Measurements from ENCODE around the gene OPRM1. TPM values are rescaled to one million over a fixed set of nuclear protein-coding genes. Genes with fewer than 3 reads are reported as not detected.

OPRM1 gene
- total and polyA plus RNA-seq, 2 of the 8 experiments (the other 6 are each of a cell fraction or from before 2014, with no cell fraction given) = not detected

GRCh38 chr6:154230910-154231595 lies 192.0 kb downstream of the OPRM1 start:
- Histone ChIP-seq H3K27ac (ENCODE audit: low read depth, low read length) (no peak overlapping the region), H2BK5ac (ENCODE audit: low read depth, low read length) (no peak overlapping the region), H4K8ac (ENCODE audit: extremely low read depth, insufficient read depth, low read length) (no peak overlapping the region), H3K9ac (replicated peaks in 1 of 4; ENCODE audit: extremely low read depth in 1 of 4, low read depth in 3 of 4, low read length in 3 of 4) (no peak overlapping the region), H3K14ac (ENCODE audit: insufficient read length) (no peak overlapping the region), H3K4me1 (replicated peaks in 1 of 4; ENCODE audit: control insufficient read depth in 3 of 4, insufficient read depth in 4 of 4, low read length in 3 of 4) (no peaks in the 10 kb centered on the region), H3K4me3 (ENCODE audit: extremely low read depth in 1 of 4, insufficient read depth in 2 of 4, low read depth in 3 of 4, low read length in 4 of 4) (no peak overlapping the region), H2AFZ (ENCODE audit: low read length) (no peak overlapping the region), H4K20me1 (replicated peaks in 1 of 2; ENCODE audit: control insufficient read depth in 1 of 2, insufficient read depth in 2 of 2, low read length in 2 of 2) (no peaks in the 10 kb centered on the region), H2AK5ac (ENCODE audit: low read depth, low read length) (no peak overlapping the region), H3K4me2 (ENCODE audit: insufficient read depth in 1 of 2, low read depth in 2 of 2, low read length in 2 of 2) (no peak overlapping the region), H3K79me2 (ENCODE audit: control insufficient read depth in 1 of 2, insufficient read depth in 2 of 2, low read length in 2 of 2) (no peaks in the 10 kb centered on the region), H3K36me3 (ENCODE audit: control insufficient read depth in 2 of 4, insufficient read depth in 4 of 4, low read length in 3 of 4) (no peaks in the 10 kb centered on the region), H4K5ac (ENCODE audit: insufficient read length, low read depth, low read length) (no peak overlapping the region), H3K18ac (ENCODE audit: extremely low read depth, low read length) (no peak overlapping the region), H3K9me3 (ENCODE audit: insufficient read depth in 2 of 2, low read depth in 1 of 2, low read length in 1 of 2) (no peaks in the 10 kb centered on the region; a peak in 1 of 4 replicates), H2BK120ac (replicated peaks; ENCODE audit: low read depth, low read length) (no peak overlapping the region), H2BK20ac (ENCODE audit: low read length) (no peak overlapping the region), H4K91ac (replicated peaks; ENCODE audit: insufficient read length, low read length) (no peak overlapping the region), H3K27me3 (replicated peaks in 1 of 4; ENCODE audit: control insufficient read depth in 3 of 4, extremely low read depth in 1 of 4, insufficient read depth in 3 of 4, low read length in 3 of 4) (no peaks in the 10 kb centered on the region), H3K4ac (replicated peaks; ENCODE audit: insufficient read length, low read depth, low read length) (no peak overlapping the region), H3K23ac (ENCODE audit: insufficient read length) (no peak overlapping the region), H2BK15ac (ENCODE audit: low read length) (no peak overlapping the region), H3K79me1 (ENCODE audit: low read depth, low read length) (no peaks in the 10 kb centered on the region), H2BK12ac (ENCODE audit: low read depth, low read length) (no peak overlapping the region), H3K23me2 (ENCODE audit: low read depth, low read length) (no peaks in the 10 kb centered on the region), H3K56ac (replicated peaks; ENCODE audit: insufficient read length, low read depth, low read length) (no peak overlapping the region)
- FAIRE-seq = no peak
- WGBS, 2 experiments (ENCODE audit: extremely low coverage in 1 of 2, insufficient coverage in 1 of 2, insufficient read length in 1 of 2, insufficient replicate concordance in 2 of 2, low coverage in 1 of 2, low lambda C conversion rate in 2 of 2, missing lambda C conversion rate in 1 of 2) = 93% methylated on average over 5 of the region's 5 CpGs; no CpG with 5 or more reads in 1 of the 2 experiments
- ChIA-PET POLR2A (ENCODE audit: partially characterized antibody) (no interaction called here), CTCF (ENCODE audit: partially characterized antibody) (interaction anchor here (1.4 kb wide), 1 partner anchor 9 kb away, joined by 3 read pairs; no protein-coding TSS in a partner anchor)
- TF ChIP-seq EZH2 (IDR thresholded peaks at IDR 0.05; ENCODE audit: low read depth, low read length, severe bottlenecking) (no peak), ZNF274 (IDR thresholded peaks at IDR 0.05; ENCODE audit: borderline replicate concordance, extremely low read depth, low read length) (no peak)
- DNase-seq (ENCODE audit: low read depth in 1 of 2, low spot score in 2 of 2) = no peak

Measured in H1 (cell line).